Ovary (tissue), 3 donors: ENCODE results near the gene CASD1.

Source experiments
- CTCF ChIP-seq, 3 donors: fragments of 450-650 bp in 2 of 3; fragments of 200-600 bp in 1 of 3; IDR thresholded peaks; one replicate each; pipeline versions ENCODE4 v1.5.1 to v1.8.0; 2016 to 2022; ENCODE audit warnings: antibody characterized with exemption in 3 of 3, mild to moderate bottlenecking in 1 of 3
- EP300 ChIP-seq: sonication (generic); formaldehyde crosslinking; IDR thresholded peaks from one replicate; pipeline ENCODE4 v1.6.1; 2017; ENCODE audit warnings: antibody characterized with exemption
- POLR2A ChIP-seq: fragments of 450-650 bp; IDR thresholded peaks from one replicate; pipeline ENCODE4 v1.6.1; 2017; ENCODE audit warnings: antibody characterized with exemption, mild to moderate bottlenecking, moderate library complexity
- donor health status: DM: no; HTN: no; CAD: no.

- TF ChIP-seq CTCF (IDR thresholded peaks at IDR 0.05): no peak
- no peak for TF ChIP-seq POLR2A
- no peak for TF ChIP-seq EP300
These were observed 3.9 kb downstream of the CASD1 start for GRCh38 chr7:94513565-94513860.
